PC-3 (cell line): ENCODE measurements around the gene C17orf114.

Source experiments
- ATAC-seq: fragments of 200-7000 bp; cut with Tn5 transposase; 2 replicates; pipeline ENCODE4 v1.9.1; 2020; ENCODE audit warnings: mild to moderate bottlenecking, moderate library complexity
- BruUV-seq: library from RNA; stranded (reverse); fragments of 400-500 nt; replicated peaks from 2 replicates; lab custom pipeline; 2021; lab: Mats Ljungman, UMichigan
- CTCF ChIA-PET: fragments of 300-600 bp; sonication (Branson Sonifier 250); formaldehyde crosslinking; loops from one replicate; lab custom pipeline; 2022; ENCODE audit warnings: antibody characterized with exemption; lab: Charles Lee
- POLR2A ChIA-PET: fragments of 300-600 bp; sonication (Branson Sonifier 250); formaldehyde crosslinking; loops from one replicate; lab custom pipeline; 2022; ENCODE audit warnings: antibody characterized with exemption; ENCODE audit not compliant: unreplicated experiment; lab: Charles Lee
- DNase-seq: peaks from one replicate; pipeline ENCODE4 v3.0.0-alpha.2; 2015
- H2AFZ ChIP-seq: fragments of 300-600 bp; sonication (generic); 2 replicates; pipeline ENCODE4 v1.6.0; 2016; ENCODE audit warnings: antibody characterized with exemption, low read length
- H3F3A ChIP-seq: fragments of 300-600 bp; sonication (generic); one replicate; pipeline ENCODE4 v1.6.0; 2017; ENCODE audit warnings: antibody characterized with exemption, low read length, control low read depth, mild to moderate bottlenecking; ENCODE audit not compliant: unreplicated experiment
- H3K27ac ChIP-seq: fragments of 300-600 bp; sonication (generic); 2 replicates; pipeline ENCODE4 v1.5.1; 2016; ENCODE audit warnings: mild to moderate bottlenecking, low read length
- H3K27me3 ChIP-seq: fragments of 300-600 bp; sonication (generic); 2 replicates; pipeline ENCODE4 v1.6.1; 2016; ENCODE audit warnings: low read length, mixed read lengths
- H3K36me3 ChIP-seq: fragments of 300-600 bp; sonication (generic); 2 replicates; pipeline ENCODE4 v1.6.1; 2016; ENCODE audit warnings: low read depth, mixed run types, low read length, mixed read lengths
- H3K4me1 ChIP-seq: fragments of 300-600 bp; sonication (generic); 2 replicates; pipeline ENCODE4 v1.5.1; 2016; ENCODE audit warnings: low read length; ENCODE audit not compliant: insufficient read depth
- H3K4me2 ChIP-seq: fragments of 300-600 bp; sonication (generic); 2 replicates; pipeline ENCODE4 v1.6.0; 2016; ENCODE audit warnings: low read length
- H3K4me3 ChIP-seq: fragments of 300-600 bp; sonication (generic); 2 replicates; pipeline ENCODE4 v1.5.1; 2016; ENCODE audit warnings: mild to moderate bottlenecking, low read length, mixed read lengths
- H3K79me2 ChIP-seq: fragments of 300-600 bp; sonication (generic); 2 replicates; pipeline ENCODE4 v1.6.1; 2017; ENCODE audit warnings: low read length, mixed read lengths
- H3K9ac ChIP-seq: fragments of 300-600 bp; sonication (generic); 2 replicates; pipeline ENCODE4 v1.6.0; 2016; ENCODE audit warnings: mild to moderate bottlenecking, low read length
- H3K9me2 ChIP-seq: fragments of 300-600 bp; sonication (generic); replicated peaks from 2 replicates; pipeline ENCODE4 v1.6.1; 2016; ENCODE audit warnings: mixed run types, low read length, mixed read lengths
- H3K9me3 ChIP-seq: fragments of 300-600 bp; sonication (generic); 2 replicates; pipeline ENCODE4 v1.6.1; 2016; ENCODE audit warnings: low read length, mixed read lengths
- H4K20me1 ChIP-seq: fragments of 300-600 bp; sonication (generic); 2 replicates; pipeline ENCODE4 v1.6.1; 2016; ENCODE audit warnings: low read length, mixed read lengths
- EZH2 ChIP-seq: fragments of 300-600 bp; sonication (generic); IDR thresholded peaks from one replicate; pipeline ENCODE4 v1.6.1; 2017; ENCODE audit warnings: antibody characterized with exemption, mild to moderate bottlenecking, low read length; ENCODE audit not compliant: unreplicated experiment
- EZH2phosphoT487 ChIP-seq: fragments of 300-600 bp; sonication (generic); IDR thresholded peaks from 2 replicates; pipeline ENCODE4 v1.6.1; 2018; ENCODE audit warnings: mild to moderate bottlenecking, antibody characterized with exemption, low read length, borderline replicate concordance
- intact Hi-C: fragments of 100-400 bp; cut with micrococcal nuclease; formaldehyde crosslinking; loops from 2 replicates; pipeline ENCODE4 v1.9.0; 2023
- TF ChIP-seq, protein P1 (sequence below): fragments of 300-600 bp; sonication (generic); conservative IDR thresholded peaks from 2 replicates; pipeline ENCODE4 v1.5.1; 2017; ENCODE audit warnings: antibody characterized with exemption, low read depth, mild to moderate bottlenecking, low read length

The C17orf114 gene

DNA sequence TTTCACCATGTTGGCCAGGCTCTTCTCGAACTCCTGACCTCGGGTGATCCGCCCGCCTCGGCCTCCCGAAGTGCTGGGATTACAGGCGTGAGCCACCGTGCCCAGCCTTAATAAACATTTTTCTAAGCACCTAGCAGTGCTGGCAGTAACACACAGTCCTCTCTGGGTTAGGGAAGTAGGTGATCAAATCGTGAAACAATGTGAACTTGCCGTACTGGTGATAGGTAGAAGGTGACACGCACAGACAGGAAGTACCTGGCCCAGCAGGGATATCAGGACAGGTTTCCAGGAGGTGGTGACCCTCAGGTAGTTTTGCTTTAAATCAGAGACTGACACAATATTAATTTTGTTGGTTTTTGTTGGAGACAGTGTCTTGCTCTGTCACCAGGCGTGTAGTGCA, 9.3 kb upstream of the C17orf114 start:
- H3K9me2 ChIP-seq = no peaks in the 10 kb centered on the region
- no peak overlapping the region for H3K9ac ChIP-seq
- H3K36me3 ChIP-seq = no peaks in the 10 kb centered on the region
- peaks cover 9% of the 10 kb centered on the region for H3K4me1 ChIP-seq
- no peaks in the 10 kb centered on the region for H3K27me3 ChIP-seq
- no peak overlapping the region for H2AFZ ChIP-seq
- no peak overlapping the region for H3K4me3 ChIP-seq
- H3K27ac ChIP-seq = no peak overlapping the region
- intact Hi-C loops = no loop called here
- H3K9me3 ChIP-seq = no peaks in the 10 kb centered on the region
- CTCF ChIA-PET = no interaction called here
- TF ChIP-seq, protein P1, sequence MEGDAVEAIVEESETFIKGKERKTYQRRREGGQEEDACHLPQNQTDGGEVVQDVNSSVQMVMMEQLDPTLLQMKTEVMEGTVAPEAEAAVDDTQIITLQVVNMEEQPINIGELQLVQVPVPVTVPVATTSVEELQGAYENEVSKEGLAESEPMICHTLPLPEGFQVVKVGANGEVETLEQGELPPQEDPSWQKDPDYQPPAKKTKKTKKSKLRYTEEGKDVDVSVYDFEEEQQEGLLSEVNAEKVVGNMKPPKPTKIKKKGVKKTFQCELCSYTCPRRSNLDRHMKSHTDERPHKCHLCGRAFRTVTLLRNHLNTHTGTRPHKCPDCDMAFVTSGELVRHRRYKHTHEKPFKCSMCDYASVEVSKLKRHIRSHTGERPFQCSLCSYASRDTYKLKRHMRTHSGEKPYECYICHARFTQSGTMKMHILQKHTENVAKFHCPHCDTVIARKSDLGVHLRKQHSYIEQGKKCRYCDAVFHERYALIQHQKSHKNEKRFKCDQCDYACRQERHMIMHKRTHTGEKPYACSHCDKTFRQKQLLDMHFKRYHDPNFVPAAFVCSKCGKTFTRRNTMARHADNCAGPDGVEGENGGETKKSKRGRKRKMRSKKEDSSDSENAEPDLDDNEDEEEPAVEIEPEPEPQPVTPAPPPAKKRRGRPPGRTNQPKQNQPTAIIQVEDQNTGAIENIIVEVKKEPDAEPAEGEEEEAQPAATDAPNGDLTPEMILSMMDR = no peak
- TF ChIP-seq EZH2 = no peak
- no peak for TF ChIP-seq EZH2phosphoT487
- no peaks in the 10 kb centered on the region for H4K20me1 ChIP-seq
- DNase-seq (no peak), ATAC-seq (no peak)
- POLR2A ChIA-PET = no interaction called here
- H3F3A ChIP-seq = no peaks in the 10 kb centered on the region
- no peak overlapping the region for H3K4me2 ChIP-seq
- no peaks in the 10 kb centered on the region for H3K79me2 ChIP-seq
- BruUV-seq = no TSS peak

DNA sequence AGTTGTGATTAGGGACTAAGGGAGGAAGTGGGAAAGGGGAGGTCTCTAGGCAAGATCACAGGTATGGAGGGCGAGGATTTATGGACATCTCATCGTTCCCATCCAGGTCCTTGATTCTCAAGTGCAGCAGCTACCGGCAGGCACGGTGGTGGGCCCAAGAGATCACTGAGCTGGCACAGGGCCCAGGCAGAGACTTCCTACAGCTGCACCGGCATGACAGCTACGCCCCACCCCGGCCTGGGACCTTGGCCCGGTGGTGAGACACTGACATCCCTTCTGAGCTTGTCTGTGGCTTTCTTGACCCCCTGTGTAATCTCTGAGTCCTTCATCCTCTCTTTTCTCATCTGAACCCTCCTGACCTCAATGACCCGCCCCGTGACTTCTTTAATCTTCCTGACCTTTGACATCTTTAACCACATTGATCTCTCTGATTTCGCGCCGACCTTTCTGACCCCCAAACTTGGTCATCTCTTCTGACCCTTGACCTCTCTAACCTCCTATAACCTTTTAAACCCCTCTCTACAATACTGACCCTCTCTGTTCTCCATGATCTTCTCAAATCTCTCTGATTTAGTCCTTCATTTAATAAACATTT, 8.7 kb upstream of the C17orf114 start:
- POLR2A ChIA-PET = no interaction called here
- H3F3A ChIP-seq = no peaks in the 10 kb centered on the region

DNA sequence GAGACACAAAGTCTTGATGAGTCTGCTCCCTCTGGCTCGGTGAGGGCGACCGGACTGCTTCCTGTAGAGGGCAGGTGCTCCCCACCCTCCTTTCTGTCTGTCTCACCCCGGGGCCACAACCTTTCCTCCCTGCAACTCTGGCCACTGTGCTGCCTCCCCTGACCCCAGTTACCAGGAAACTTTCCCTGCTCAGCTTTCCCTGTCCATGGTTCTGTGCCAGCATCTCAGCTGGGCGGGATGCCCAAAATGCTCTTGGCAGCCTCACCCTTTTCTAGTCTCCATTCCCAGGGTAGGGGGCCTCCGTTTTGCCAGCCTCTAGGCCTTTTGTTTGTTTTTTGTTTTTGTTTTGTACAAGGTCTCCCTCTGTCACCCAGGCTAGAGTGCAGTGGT, 6.2 kb upstream of the C17orf114 start:
- H2AFZ ChIP-seq = no peak overlapping the region
- H4K20me1 ChIP-seq = no peaks in the 10 kb centered on the region
- H3K79me2 ChIP-seq = no peaks in the 10 kb centered on the region
- H3K27ac ChIP-seq = no peak overlapping the region
- H3K4me2 ChIP-seq = peak overlapping the region; percentile 88; the same call in 1 of the 2 replicates
- POLR2A ChIA-PET = interaction anchor here (0.5 kb wide), 1 partner anchor 1300 kb away, joined by 9 read pairs; no protein-coding TSS in a partner anchor
- H3F3A ChIP-seq = no peaks in the 10 kb centered on the region
- no TSS peak for BruUV-seq
- DNase-seq = no peak
- intact Hi-C loops = no loop called here
- no peak for ATAC-seq
- no peaks in the 10 kb centered on the region for H3K9me2 ChIP-seq
- no peaks in the 10 kb centered on the region for H3K36me3 ChIP-seq
- H3K9me3 ChIP-seq = no peaks in the 10 kb centered on the region
- peaks cover 9% of the 10 kb centered on the region for H3K4me1 ChIP-seq
- CTCF ChIA-PET = no interaction called here
- H3K27me3 ChIP-seq = no peaks in the 10 kb centered on the region
- no peak overlapping the region for H3K9ac ChIP-seq
- peak overlapping the region; percentile 78 for H3K4me3 ChIP-seq
- TF ChIP-seq EZH2phosphoT487 (no peak), EZH2 (no peak)
- TF ChIP-seq, protein P1 = no peak

More for the DNA sequence above, 8.7 kb upstream of the C17orf114 start:
- DNase-seq (no peak), ATAC-seq (no peak)
- no peaks in the 10 kb centered on the region for H3K36me3 ChIP-seq
- H3K27me3 ChIP-seq = no peaks in the 10 kb centered on the region
- CTCF ChIA-PET = no interaction called here
- H2AFZ ChIP-seq = no peak overlapping the region
- H3K4me1 ChIP-seq = peaks cover 9% of the 10 kb centered on the region
- no peak overlapping the region for H3K9ac ChIP-seq
- no peak overlapping the region for H3K27ac ChIP-seq
- intact Hi-C loops = no loop called here
- no peak overlapping the region for H3K4me3 ChIP-seq
- no peaks in the 10 kb centered on the region for H3K9me2 ChIP-seq
- no peaks in the 10 kb centered on the region for H3K9me3 ChIP-seq
- BruUV-seq = no TSS peak
- H3K4me2 ChIP-seq = no peak overlapping the region
- no peaks in the 10 kb centered on the region for H3K79me2 ChIP-seq
- TF ChIP-seq EZH2phosphoT487 (no peak), EZH2 (no peak)
- TF ChIP-seq, protein P1 = no peak
- no peaks in the 10 kb centered on the region for H4K20me1 ChIP-seq
